ENCODE results near the gene RNU5D-1. TPM values are rescaled to one million over a fixed set of nuclear protein-coding genes. Genes with fewer than 3 reads are reported as not detected.

RNU5D-1 gene
- total and polyA plus RNA-seq, 2 of the 13 experiments (the other 11 are each of a cell fraction or from before 2014, with no cell fraction given), result 165 TPM; not detected in 1

- TF ChIP-seq ZNF761 (CRISPR knock-in tag; conservative IDR thresholded peaks at IDR 0.05), result no peak; the same call in 1 of the 2 replicates
- no peak for TF ChIP-seq ZNF10 (CRISPR knock-in tag; IDR thresholded peaks at IDR 0.05; ENCODE audit: borderline replicate concordance, low read depth)
- TF ChIP-seq, protein P1, sequence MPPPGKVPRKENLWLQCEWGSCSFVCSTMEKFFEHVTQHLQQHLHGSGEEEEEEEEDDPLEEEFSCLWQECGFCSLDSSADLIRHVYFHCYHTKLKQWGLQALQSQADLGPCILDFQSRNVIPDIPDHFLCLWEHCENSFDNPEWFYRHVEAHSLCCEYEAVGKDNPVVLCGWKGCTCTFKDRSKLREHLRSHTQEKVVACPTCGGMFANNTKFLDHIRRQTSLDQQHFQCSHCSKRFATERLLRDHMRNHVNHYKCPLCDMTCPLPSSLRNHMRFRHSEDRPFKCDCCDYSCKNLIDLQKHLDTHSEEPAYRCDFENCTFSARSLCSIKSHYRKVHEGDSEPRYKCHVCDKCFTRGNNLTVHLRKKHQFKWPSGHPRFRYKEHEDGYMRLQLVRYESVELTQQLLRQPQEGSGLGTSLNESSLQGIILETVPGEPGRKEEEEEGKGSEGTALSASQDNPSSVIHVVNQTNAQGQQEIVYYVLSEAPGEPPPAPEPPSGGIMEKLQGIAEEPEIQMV (CRISPR knock-in tag; IDR thresholded peaks at IDR 0.05; ENCODE audit: low read depth), result no peak
- TF ChIP-seq ZNF44 (CRISPR knock-in tag; IDR thresholded peaks at IDR 0.05), result no peak
- TF ChIP-seq ZNF331 (CRISPR knock-in tag; IDR thresholded peaks at IDR 0.05), result peak; percentile 94
- TF ChIP-seq, protein P2, sequence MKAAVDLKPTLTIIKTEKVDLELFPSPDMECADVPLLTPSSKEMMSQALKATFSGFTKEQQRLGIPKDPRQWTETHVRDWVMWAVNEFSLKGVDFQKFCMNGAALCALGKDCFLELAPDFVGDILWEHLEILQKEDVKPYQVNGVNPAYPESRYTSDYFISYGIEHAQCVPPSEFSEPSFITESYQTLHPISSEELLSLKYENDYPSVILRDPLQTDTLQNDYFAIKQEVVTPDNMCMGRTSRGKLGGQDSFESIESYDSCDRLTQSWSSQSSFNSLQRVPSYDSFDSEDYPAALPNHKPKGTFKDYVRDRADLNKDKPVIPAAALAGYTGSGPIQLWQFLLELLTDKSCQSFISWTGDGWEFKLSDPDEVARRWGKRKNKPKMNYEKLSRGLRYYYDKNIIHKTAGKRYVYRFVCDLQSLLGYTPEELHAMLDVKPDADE (CRISPR knock-in tag; IDR thresholded peaks at IDR 0.05), result no peak
- TF ChIP-seq ZNF17 (CRISPR knock-in tag; IDR thresholded peaks at IDR 0.05), result no peak
- no peak for TF ChIP-seq HNRNPK (IDR thresholded peaks at IDR 0.05; ENCODE audit: low read depth, low read length, poor library complexity, severe bottlenecking)
- no peak for TF ChIP-seq ATAD3A (CRISPR knock-in tag; IDR thresholded peaks at IDR 0.05)
- TF ChIP-seq, protein P3, sequence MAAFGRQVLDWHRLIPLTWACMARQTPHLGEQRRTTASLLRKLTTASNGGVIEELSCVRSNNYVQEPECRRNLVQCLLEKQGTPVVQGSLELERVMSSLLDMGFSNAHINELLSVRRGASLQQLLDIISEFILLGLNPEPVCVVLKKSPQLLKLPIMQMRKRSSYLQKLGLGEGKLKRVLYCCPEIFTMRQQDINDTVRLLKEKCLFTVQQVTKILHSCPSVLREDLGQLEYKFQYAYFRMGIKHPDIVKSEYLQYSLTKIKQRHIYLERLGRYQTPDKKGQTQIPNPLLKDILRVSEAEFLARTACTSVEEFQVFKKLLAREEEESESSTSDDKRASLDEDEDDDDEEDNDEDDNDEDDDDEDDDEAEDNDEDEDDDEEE (CRISPR knock-in tag; IDR thresholded peaks at IDR 0.05), result no peak
- peak; percentile 48; the same call in 1 of the 2 replicates for TF ChIP-seq KLF9 (CRISPR knock-in tag; IDR thresholded peaks at IDR 0.05; ENCODE audit: low read depth)
- TF ChIP-seq FLYWCH1 (CRISPR knock-in tag; IDR thresholded peaks at IDR 0.05), result peak; percentile 94
- peak; percentile 79 for TF ChIP-seq MYC (CRISPR knock-in tag; IDR thresholded peaks at IDR 0.05; ENCODE audit: borderline replicate concordance)
- no peak for TF ChIP-seq MAFK (conservative IDR thresholded peaks at IDR 0.05 in 1 of 2, IDR thresholded peaks at IDR 0.05 in 1 of 2; ENCODE audit: low read length in 2 of 2)
- TF ChIP-seq SRSF1 (optimal IDR thresholded peaks at IDR 0.05; ENCODE audit: low read depth, low read length), result no peak
- peak; percentile 77 for TF ChIP-seq ZNF605 (CRISPR knock-in tag; IDR thresholded peaks at IDR 0.05)
- TF ChIP-seq ZNF512 (CRISPR knock-in tag; IDR thresholded peaks at IDR 0.05), result no peak
- TF ChIP-seq ZNF772 (CRISPR knock-in tag; IDR thresholded peaks at IDR 0.05), result no peak
- TF ChIP-seq RBM39 (IDR thresholded peaks at IDR 0.05; ENCODE audit: low read depth, low read length, poor library complexity, severe bottlenecking), result peak; percentile 24
- peak in 1 of 2 experiments; percentile 73; a peak in 2 of 4 replicates for TF ChIP-seq NR2F1 (CRISPR knock-in tag; IDR thresholded peaks at IDR 0.05)
- peak; percentile 83; the same call in 1 of the 2 replicates for TF ChIP-seq ZBTB42 (CRISPR knock-in tag; IDR thresholded peaks at IDR 0.05)
- no peak for TF ChIP-seq ZBTB38 (CRISPR knock-in tag; IDR thresholded peaks at IDR 0.05)
- TF ChIP-seq AHR (CRISPR knock-in tag; IDR thresholded peaks at IDR 0.05), result peak; percentile 63
- peak; percentile 29; the same call in 1 of the 2 replicates for TF ChIP-seq ZNF256 (CRISPR knock-in tag; conservative IDR thresholded peaks at IDR 0.05)
- 0 out of 2 replicates have a peak, but pooled peaks have one; percentile 43 for TF ChIP-seq ZNF138 (CRISPR knock-in tag; IDR thresholded peaks at IDR 0.05; ENCODE audit: low read depth)
These were observed 9.2 kb downstream of the RNU5D-1 start (continued) for GRCh38 chr1:44721485-44722361.

Measured in HepG2 (cell line).